ENCODE results near the gene ZSWIM5. TPM values are rescaled to one million over a fixed set of nuclear protein-coding genes. Genes with fewer than 3 reads are reported as not detected.
A peak's percentile ranks its signal among the peaks of the same experiment; 100 is the strongest.
"Not testable (repeated sequence)": the region's sequence is repeated elsewhere in the genome, so short reads cannot be mapped to it uniquely, and the experiment has no call there.

The ZSWIM5 gene
- total RNA-seq, 2 donors from 2014 or later, result 8.6 to 11.1 TPM

DNA sequence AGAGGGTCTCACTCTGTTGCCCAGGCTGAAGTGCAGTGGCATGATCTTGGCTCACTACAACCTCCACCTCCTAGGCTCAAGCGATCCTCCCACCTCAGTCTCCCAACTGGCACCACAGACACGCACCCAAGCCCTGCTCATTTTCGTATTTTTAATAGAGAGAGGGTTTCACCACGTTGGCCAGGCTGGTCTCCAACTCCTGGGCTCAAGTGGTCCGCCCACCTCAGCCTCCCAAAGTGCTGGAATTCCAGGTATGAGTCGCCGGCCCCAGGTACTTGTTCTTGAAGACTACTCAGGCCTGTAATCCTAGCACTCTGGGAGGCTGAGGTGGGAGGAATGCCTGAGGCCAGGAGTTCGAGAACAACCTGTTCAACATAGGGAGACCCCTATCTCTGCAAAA is 204.8 kb downstream of the ZSWIM5 start:
- DNase-seq; intact Hi-C loops (cut with DNase I, micrococcal nuclease); ATAC-seq: not testable (repeated sequence)

GRCh38 chr1:45001011-45001481 is 205.4 kb downstream of the ZSWIM5 start:
- intact Hi-C loops (cut with DNase I, micrococcal nuclease), result no loop called here
- DNase-seq (no peak), ATAC-seq (peak; percentile 23)

GRCh38 chr1:44999232-44999631 is 207.2 kb downstream of the ZSWIM5 start:
- no peak for DNase-seq
- intact Hi-C loops (cut with DNase I, micrococcal nuclease), result no loop called here
- ATAC-seq, result no peak

GRCh38 chr1:44995467-44996238 is 210.8 kb downstream of the ZSWIM5 start:
- intact Hi-C loops (cut with DNase I, micrococcal nuclease), result no loop called here
- DNase-seq (no peak), ATAC-seq (no peak)

GRCh38 chr1:44994309-44994898 is 212.0 kb downstream of the ZSWIM5 start:
- no peak for DNase-seq
- no peak for ATAC-seq
- intact Hi-C loops (cut with DNase I, micrococcal nuclease), result no loop called here

DNA sequence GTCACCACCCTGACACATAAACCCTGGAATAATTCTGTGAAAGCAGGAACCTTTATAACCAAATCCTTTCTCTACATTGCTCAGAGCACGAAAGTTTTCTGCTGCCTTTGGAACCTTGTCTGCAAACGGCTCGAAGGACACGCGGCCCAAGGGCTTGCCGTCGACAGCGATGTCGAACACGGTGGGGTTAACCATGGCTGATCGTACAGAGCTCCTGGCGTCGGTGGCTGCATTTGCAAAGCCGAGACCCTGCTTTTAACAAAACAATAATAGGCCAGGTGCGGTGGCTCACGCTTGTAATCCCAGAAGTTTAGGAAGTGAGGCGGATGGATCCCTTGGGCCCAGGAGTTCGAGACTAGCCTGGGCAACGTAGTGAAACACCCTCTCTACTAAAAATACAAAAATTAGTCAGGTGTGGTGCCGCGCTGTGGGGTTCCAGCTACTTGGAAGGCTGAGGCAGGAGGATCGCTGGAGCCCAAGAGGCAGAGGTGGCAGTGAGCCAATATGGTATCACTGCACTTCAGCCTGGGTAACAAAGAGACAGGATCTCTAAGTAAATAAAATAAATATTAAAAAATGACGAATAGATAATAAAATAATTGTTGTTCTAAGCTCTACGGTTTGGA is 217.8 kb downstream of the ZSWIM5 start:
- ATAC-seq (no peak), DNase-seq (no peak)
- intact Hi-C loops (cut with DNase I, micrococcal nuclease), result no loop called here

DNA sequence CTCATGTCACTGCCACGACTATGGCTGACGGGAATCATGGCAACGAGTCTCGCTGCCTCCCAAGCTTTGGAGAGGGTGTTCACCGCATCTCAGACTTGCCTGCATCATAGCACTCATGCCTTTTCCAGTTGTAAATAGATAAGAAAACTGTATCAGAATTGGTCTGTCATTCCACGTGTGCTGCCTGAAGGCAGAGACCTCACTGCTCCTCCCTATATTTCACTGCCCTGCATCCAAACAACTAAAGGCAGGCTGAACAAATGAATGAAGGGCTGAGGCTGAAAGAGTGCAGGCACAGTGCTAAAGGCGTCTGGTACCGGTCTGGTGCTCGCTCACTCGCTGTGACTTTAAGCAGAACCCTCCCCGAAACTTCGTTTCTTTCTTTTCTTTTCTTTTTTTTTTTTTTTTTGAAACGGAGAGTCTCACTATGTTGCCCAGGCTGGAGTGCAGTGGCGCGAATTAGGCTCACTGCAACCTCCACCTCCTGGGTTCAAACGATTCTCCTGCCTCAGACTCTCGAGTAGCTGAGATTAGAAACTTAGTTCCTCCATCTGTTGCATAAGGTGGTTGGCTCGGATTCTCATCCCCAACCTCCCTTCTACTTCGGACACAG is 220.6 kb downstream of the ZSWIM5 start:
- intact Hi-C loops (cut with DNase I, micrococcal nuclease), result no loop called here
- peak; percentile 36 for ATAC-seq
- DNase-seq, result no peak

GRCh38 chr1:44977372-44977771 is 229.0 kb downstream of the ZSWIM5 start:
- DNase-seq; intact Hi-C loops (cut with DNase I, micrococcal nuclease); ATAC-seq: not testable (repeated sequence)

DNA sequence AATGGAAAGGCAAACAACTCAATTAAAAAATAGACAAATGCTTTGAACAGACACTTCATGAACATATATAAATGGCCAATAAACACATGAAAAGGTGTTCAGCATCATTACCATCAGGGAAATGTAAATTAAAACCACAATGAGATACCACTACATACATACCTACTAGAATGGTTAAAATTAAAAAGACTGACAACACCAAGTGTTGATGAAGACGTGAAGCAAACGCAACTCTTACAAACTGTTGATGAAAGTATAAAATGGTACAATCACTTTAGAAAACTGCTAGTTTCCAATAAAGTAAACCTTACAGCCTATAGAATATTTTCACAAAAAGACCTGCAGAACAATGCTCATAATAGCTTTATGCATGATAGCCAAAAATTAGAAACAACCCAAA is 230.2 kb downstream of the ZSWIM5 start:
- intact Hi-C loops (cut with DNase I, micrococcal nuclease), result no loop called here
- ATAC-seq, result no peak
- DNase-seq, result no peak

- ATAC-seq, result no peak
- intact Hi-C loops (cut with DNase I, micrococcal nuclease), result no loop called here
Measured at GRCh38 chr1:44973645-44974044, 232.8 kb downstream of the ZSWIM5 start.

DNA sequence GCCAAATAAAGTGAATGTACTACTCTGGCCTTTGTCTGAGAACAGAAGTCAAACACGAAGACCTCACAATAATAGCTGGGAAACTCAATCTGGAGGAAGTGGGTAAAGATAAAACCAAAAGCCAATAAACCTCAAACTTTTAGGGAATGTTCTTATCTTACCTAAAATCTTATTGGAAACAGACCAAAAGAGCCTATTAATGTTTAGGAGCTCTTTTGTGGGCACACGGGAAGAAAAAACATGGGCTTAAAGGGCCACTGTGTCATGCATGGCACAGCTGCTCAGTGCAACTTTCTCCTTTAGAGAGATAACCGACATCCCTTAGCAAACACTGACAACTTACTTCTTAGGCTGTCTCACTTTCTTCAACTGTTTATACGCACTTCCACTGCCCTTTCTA is 236.1 kb downstream of the ZSWIM5 start:
- ATAC-seq (no peak), DNase-seq (no peak)
- intact Hi-C loops (cut with DNase I, micrococcal nuclease), result no loop called here

More at GRCh38 chr1:44973645-44974044, 232.8 kb downstream of the ZSWIM5 start:
- no peak for DNase-seq

Other genes starting within 250 kb of the ZSWIM5 start
- gene EIF2B3, start 220.0 kb downstream of the ZSWIM5 start, total RNA-seq, result 10 to 100 TPM; 11.1 to 12.8 TPM
- 100 to 1,000 TPM; 112 to 126 TPM for gene HECTD3, start 195.3 kb downstream of the ZSWIM5 start, total RNA-seq
- gene UROD, start 194.4 kb downstream of the ZSWIM5 start, total RNA-seq, result 10 to 100 TPM; 45.4 to 46.4 TPM
- gene HPDL, start 120.3 kb upstream of the ZSWIM5 start, total RNA-seq, result 10 to 100 TPM in 1 of 2 donors, 1 to 10 TPM in 1; 3.6 to 11.4 TPM
- 10 to 100 TPM in 1 of 2 donors, 1 to 10 TPM in 1; 9.5 to 12.6 TPM for gene TOE1, start 133.6 kb upstream of the ZSWIM5 start, total RNA-seq
- gene MUTYH, start 133.8 kb upstream of the ZSWIM5 start, total RNA-seq, result 10 to 100 TPM; 28.1 to 29.1 TPM